ENCODE measurements around the gene PTPN11.

PTPN11 gene

DNA sequence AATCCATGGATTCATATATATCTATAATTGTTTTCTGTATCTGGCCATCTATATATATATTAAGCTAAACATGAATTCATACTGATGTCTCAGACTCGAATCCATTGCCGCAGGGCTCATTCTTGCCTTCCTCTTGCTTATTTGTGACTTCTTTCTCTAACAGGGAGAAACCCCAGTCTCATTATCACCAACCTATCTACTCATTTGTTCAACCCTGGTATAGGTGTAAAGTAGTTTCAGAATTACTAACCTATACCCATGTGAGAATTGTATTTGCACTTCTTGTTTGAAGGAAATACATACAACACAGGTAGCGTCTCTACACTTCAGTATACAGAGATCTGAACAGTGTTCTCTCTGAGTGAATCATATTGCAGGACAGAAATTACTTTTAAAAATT lies 77.7 kb downstream of the PTPN11 start:
- TF ChIP-seq CTCF (IDR thresholded peaks at IDR 0.05; ENCODE audit: low read depth, low read length, missing control alignments) = no peak
- no peak overlapping the region for H3K4me3 ChIP-seq (ENCODE audit: low read depth, low read length)
- DNase-seq (ENCODE audit: low read depth) = peak; percentile 18

DNA sequence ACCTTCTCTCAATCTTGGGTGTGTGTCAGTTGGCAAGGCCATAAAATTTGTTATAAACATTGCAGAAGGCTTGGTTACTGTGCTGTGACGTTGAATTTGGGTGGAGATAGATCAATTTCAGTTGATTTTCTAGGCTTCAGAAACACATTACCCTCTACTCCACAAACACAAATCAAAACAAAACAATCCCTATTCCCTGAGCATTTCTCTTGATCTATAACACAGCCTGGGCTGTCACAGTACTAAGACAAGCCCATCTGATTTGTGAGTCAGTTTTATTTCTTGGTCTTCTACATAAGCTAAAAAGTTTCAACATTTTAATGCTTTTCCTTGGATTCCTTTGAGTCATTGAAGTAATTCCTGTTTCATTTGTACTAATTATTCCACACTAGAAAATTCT lies 79.8 kb downstream of the PTPN11 start:
- H3K4me3 ChIP-seq (ENCODE audit: low read depth, low read length) = no peak overlapping the region
- no peak for TF ChIP-seq CTCF (IDR thresholded peaks at IDR 0.05; ENCODE audit: low read depth, low read length, missing control alignments)
- DNase-seq (ENCODE audit: low read depth) = no peak

GRCh38 chr12:112503512-112503911 lies 84.8 kb downstream of the PTPN11 start:
- DNase-seq (ENCODE audit: low read depth) = no peak
- H3K4me3 ChIP-seq (ENCODE audit: low read depth, low read length) = no peak overlapping the region
- TF ChIP-seq CTCF (IDR thresholded peaks at IDR 0.05; ENCODE audit: low read depth, low read length, missing control alignments) = no peak

- no peak overlapping the region for H3K4me3 ChIP-seq (ENCODE audit: low read depth, low read length)
- DNase-seq (ENCODE audit: low read depth) = no peak
- peak; percentile 6 for TF ChIP-seq CTCF (IDR thresholded peaks at IDR 0.05; ENCODE audit: low read depth, low read length, missing control alignments)
Measured at GRCh38 chr12:112506513-112507166, 87.9 kb downstream of the PTPN11 start.

DNA sequence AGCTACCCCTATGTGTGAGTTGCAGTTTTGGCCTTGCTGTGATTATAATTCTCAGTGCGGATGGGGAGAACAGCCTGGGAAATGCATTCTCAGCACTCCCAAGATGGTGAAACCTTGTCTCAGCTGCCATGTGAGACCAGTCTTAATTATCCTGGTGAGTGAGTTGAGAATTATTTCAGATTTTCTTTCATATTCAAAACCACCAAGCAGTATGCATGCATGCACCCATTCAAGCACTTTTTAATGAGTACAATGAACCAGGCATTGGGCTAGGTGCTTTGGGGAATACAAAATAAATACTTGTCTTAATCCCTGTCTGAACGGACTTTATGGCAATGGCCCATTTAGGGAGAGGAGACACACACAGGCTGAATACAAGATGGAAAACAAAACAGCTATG lies 94.7 kb downstream of the PTPN11 start:
- TF ChIP-seq CTCF (IDR thresholded peaks at IDR 0.05; ENCODE audit: low read depth, low read length, missing control alignments) = no peak
- no peak for DNase-seq (ENCODE audit: low read depth)
- H3K4me3 ChIP-seq (ENCODE audit: low read depth, low read length) = no peak overlapping the region

- TF ChIP-seq CTCF (IDR thresholded peaks at IDR 0.05; ENCODE audit: low read depth, low read length, missing control alignments) = no peak
- no peak overlapping the region for H3K4me3 ChIP-seq (ENCODE audit: low read depth, low read length)
- no peak for DNase-seq (ENCODE audit: low read depth)
Measured at GRCh38 chr12:112514456-112514855, 95.7 kb downstream of the PTPN11 start.

DNA sequence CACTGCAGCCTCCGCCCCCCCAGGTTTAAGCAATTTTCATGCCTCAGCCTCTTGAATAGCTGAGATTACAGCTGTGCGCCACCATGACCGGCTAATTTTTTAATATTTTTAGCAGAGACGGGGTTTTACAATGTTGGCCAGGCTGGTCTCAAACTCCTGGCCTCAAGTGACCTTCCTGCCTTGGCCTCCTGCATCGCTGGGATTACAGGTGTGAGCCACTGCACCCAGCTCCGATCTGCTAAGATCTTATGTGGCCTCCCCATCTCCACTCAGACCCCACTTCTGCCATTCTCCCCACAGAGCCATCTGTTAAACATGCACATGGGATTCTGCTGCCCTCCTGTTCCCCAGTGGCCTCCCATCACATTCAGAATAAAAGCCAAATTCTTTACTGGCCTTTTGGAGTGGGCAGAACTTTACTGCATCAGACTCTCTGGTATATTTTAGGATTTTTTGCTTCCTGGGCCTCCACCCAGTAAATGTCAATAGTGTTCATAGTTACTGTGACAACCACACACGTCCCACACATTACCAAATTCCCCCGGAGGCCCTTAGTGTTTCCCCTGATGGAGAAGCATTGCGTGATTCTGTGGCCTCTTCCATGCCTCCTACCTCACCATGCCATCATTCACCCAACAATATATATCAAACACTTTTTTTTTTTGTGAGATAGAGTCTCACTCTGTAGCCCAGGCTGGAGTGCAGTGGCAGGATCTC lies 96.3 kb downstream of the PTPN11 start:
- no peak for TF ChIP-seq CTCF (IDR thresholded peaks at IDR 0.05; ENCODE audit: low read depth, low read length, missing control alignments)
- no peak for DNase-seq (ENCODE audit: low read depth)
- no peak overlapping the region for H3K4me3 ChIP-seq (ENCODE audit: low read depth, low read length)

Measured in GM12864 (cell line).